Measurements from ENCODE around the gene TMF1. TPM values are rescaled to one million over a fixed set of nuclear protein-coding genes. Genes with fewer than 3 reads are reported as not detected.

The TMF1 gene
- total and polyA plus RNA-seq, 2 experiments from 2014 or later: 27.0 to 41.4 TPM

DNA sequence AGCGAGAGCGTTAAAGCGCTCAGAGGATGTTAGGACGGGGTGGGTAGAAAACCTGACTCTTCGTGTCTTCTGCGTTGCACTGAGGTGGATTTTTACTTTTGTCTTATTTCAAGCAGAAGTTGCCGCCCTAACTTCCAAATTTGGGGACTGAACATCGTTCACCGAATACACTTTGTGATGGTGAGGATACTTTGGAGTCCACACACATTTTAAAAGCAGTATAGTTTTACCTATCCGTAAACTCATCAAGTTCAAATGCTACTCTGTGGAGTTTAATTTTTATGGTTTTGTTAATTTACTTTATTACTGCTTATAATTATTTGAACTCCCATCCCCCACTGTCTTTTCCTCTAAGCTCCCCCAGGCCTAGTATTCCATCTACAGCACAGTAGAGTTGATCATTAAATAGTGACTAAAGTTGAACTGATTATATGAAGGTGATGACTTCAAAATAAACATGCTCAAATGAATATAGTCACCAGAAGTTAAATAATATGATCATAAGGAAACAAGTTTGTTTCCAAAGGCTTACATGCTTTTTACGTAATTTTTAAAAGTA lies 38.0 kb downstream of the TMF1 start:
- TF ChIP-seq EZH2phosphoT487 (IDR thresholded peaks at IDR 0.05; ENCODE audit: insufficient read depth, low read depth) (no peak), EZH2 (IDR thresholded peaks at IDR 0.05; ENCODE audit: insufficient read depth, poor library complexity, severe bottlenecking) (no peak)
- peak overlapping the region; percentile 93 for H3K4me2 ChIP-seq (ENCODE audit: unreplicated experiment)
- H3K27ac ChIP-seq: peak overlapping the region; percentile 95
- H3K9me3 ChIP-seq (ENCODE audit: low read depth): no peaks in the 10 kb centered on the region
- in situ Hi-C loops (cut with MboI): no loop called here
- 8 to 9% methylated on average over 11 of the region's 11 CpGs for WGBS, 2 experiments (ENCODE audit: low coverage in 1 of 2, low lambda C conversion rate in 2 of 2, missing lambda C conversion rate in 2 of 2)
- peak overlapping the region; percentile 73 for H2AFZ ChIP-seq
- H3K79me2 ChIP-seq (ENCODE audit: insufficient read depth): peaks cover 59% of the 10 kb centered on the region
- peak overlapping the region; percentile 81 for H3K4me3 ChIP-seq
- H3K9me2 ChIP-seq (ENCODE audit: insufficient read depth): no peaks in the 10 kb centered on the region
- H3K27me3 ChIP-seq (replicated peaks; ENCODE audit: insufficient read depth): no peaks in the 10 kb centered on the region
- DNase-seq: peak; percentile 24
- peak overlapping the region; percentile 95 for H3K9ac ChIP-seq
- H3K4me1 ChIP-seq (ENCODE audit: insufficient read depth): peaks cover 45% of the 10 kb centered on the region
- no peaks in the 10 kb centered on the region for H4K20me1 ChIP-seq (ENCODE audit: insufficient read depth)
- H3F3A ChIP-seq (ENCODE audit: insufficient read depth): peaks cover 60% of the 10 kb centered on the region
- H3K36me3 ChIP-seq (ENCODE audit: low read depth): peaks cover 18% of the 10 kb centered on the region

DNA sequence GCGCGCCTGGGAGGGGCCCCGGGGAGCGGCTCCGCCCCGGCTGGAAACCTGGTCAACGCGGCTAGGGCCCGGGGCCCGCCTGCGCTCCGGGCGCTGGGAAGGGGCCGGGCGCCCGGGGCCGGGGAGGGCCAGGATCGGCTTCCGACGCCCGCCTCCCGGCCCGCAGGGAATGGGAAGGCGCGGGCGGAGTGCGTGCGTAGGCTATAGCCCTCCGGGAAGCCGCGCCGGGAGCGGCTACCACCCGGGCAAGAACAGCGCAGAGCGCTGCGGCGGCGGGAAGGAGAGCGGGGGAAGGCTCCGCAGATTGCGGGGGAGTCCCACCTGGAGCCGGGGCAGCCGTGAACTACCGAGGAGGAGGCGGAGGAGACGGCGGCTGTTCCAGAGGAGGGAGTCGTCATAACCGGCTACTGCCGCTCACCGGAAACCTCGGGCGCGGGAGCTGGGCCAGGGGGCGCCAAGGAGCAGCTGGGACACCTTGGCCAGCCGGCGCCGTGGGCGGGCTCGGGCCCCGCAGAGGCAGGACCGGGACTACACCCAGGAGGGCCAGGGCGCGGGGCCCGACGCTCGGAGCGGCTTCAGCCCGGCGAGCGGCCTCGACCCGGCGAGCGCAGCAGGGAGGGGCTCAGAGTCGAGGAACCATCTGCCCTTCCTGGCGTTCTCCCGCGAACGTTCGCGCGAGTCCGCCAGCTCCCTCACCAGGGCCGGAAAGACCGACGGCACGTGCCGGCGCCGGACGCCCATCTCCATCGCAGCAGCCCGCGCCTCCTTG lies 38.7 kb downstream of the TMF1 start, which contains the start of gene EOGT:
EOGT (minus strand) TSS at position 432 of the 769 bp plus-strand sequence. CDS start 3,838 bp downstream, outside the sequence.
- H3K4me2 ChIP-seq (ENCODE audit: unreplicated experiment): peak within 1 kb of the TSS; percentile 93
- H3K9me3 ChIP-seq (ENCODE audit: low read depth): no peaks in the 10 kb centered on the region
- H4K20me1 ChIP-seq (ENCODE audit: insufficient read depth): no peaks in the 10 kb centered on the region
- H3K27me3 ChIP-seq (replicated peaks; ENCODE audit: insufficient read depth): no peaks in the 10 kb centered on the region
- peaks cover 59% of the 10 kb centered on the region for H3K79me2 ChIP-seq (ENCODE audit: insufficient read depth)
- H3K27ac ChIP-seq: peak within 1 kb of the TSS; percentile 95
- peaks cover 51% of the 10 kb centered on the region for H3K4me1 ChIP-seq (ENCODE audit: insufficient read depth)
- peaks cover 64% of the 10 kb centered on the region for H3F3A ChIP-seq (ENCODE audit: insufficient read depth)
- no peak for TF ChIP-seq EZH2 (IDR thresholded peaks at IDR 0.05; ENCODE audit: insufficient read depth, poor library complexity, severe bottlenecking)
- TF ChIP-seq EZH2phosphoT487 (IDR thresholded peaks at IDR 0.05; ENCODE audit: insufficient read depth, low read depth): no peak
- peak within 1 kb of the TSS; percentile 81 for H3K4me3 ChIP-seq
- 1% methylated on average over 59 to 62 of the region's 96 CpGs for WGBS, 2 experiments (ENCODE audit: low coverage in 1 of 2, low lambda C conversion rate in 2 of 2, missing lambda C conversion rate in 2 of 2)
- H3K36me3 ChIP-seq (ENCODE audit: low read depth): peaks cover 17% of the 10 kb centered on the region
- in situ Hi-C loops (cut with MboI): no loop called here
- peak within 1 kb of the TSS; percentile 95 for H3K9ac ChIP-seq
- peak; percentile 91 for DNase-seq
- peak within 1 kb of the TSS; percentile 73 for H2AFZ ChIP-seq
- H3K9me2 ChIP-seq (ENCODE audit: insufficient read depth): no peaks in the 10 kb centered on the region

DNA sequence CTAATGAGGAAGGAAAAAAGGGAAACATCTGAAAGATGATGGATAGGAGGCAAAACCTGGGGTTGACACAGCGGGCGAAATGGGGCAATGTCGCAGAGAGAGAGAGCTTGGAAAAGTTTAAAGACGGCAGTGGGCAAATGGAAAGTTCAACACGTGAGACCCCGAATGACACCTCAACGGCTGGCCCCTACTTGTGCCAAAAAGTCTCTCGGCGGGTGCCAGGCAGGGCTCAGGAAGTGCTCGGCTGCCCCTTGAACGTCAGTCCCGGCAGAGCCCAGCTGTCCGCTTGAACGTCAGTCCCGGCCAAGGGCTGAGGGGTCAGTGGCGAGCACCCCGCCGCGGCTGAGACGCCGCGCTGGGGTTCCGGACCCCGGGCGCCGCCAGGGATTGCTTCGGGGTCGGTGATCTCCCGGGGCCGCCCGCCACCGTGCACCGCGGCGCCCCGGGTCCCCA lies 39.3 kb downstream of the TMF1 start:
- H3K9me3 ChIP-seq (ENCODE audit: low read depth): no peaks in the 10 kb centered on the region
- DNase-seq: peak; percentile 78
- peaks cover 64% of the 10 kb centered on the region for H3F3A ChIP-seq (ENCODE audit: insufficient read depth)
- H3K4me2 ChIP-seq (ENCODE audit: unreplicated experiment): peak overlapping the region; percentile 93
- H3K9me2 ChIP-seq (ENCODE audit: insufficient read depth): no peaks in the 10 kb centered on the region
- peak overlapping the region; percentile 81 for H3K4me3 ChIP-seq
- no peaks in the 10 kb centered on the region for H3K27me3 ChIP-seq (replicated peaks; ENCODE audit: insufficient read depth)
- H3K79me2 ChIP-seq (ENCODE audit: insufficient read depth): peaks cover 59% of the 10 kb centered on the region
- H2AFZ ChIP-seq: peak overlapping the region; percentile 73
- peaks cover 18% of the 10 kb centered on the region for H3K36me3 ChIP-seq (ENCODE audit: low read depth)
- H3K27ac ChIP-seq: peak overlapping the region; percentile 95
- in situ Hi-C loops (cut with MboI): no loop called here
- peak overlapping the region; percentile 95 for H3K9ac ChIP-seq
- 2% methylated on average over 35 to 36 of the region's 36 CpGs for WGBS, 2 experiments (ENCODE audit: low coverage in 1 of 2, low lambda C conversion rate in 2 of 2, missing lambda C conversion rate in 2 of 2)
- H3K4me1 ChIP-seq (ENCODE audit: insufficient read depth): peaks cover 52% of the 10 kb centered on the region
- H4K20me1 ChIP-seq (ENCODE audit: insufficient read depth): no peaks in the 10 kb centered on the region
- TF ChIP-seq EZH2 (IDR thresholded peaks at IDR 0.05; ENCODE audit: insufficient read depth, poor library complexity, severe bottlenecking) (no peak), EZH2phosphoT487 (IDR thresholded peaks at IDR 0.05; ENCODE audit: insufficient read depth, low read depth) (no peak)

DNA sequence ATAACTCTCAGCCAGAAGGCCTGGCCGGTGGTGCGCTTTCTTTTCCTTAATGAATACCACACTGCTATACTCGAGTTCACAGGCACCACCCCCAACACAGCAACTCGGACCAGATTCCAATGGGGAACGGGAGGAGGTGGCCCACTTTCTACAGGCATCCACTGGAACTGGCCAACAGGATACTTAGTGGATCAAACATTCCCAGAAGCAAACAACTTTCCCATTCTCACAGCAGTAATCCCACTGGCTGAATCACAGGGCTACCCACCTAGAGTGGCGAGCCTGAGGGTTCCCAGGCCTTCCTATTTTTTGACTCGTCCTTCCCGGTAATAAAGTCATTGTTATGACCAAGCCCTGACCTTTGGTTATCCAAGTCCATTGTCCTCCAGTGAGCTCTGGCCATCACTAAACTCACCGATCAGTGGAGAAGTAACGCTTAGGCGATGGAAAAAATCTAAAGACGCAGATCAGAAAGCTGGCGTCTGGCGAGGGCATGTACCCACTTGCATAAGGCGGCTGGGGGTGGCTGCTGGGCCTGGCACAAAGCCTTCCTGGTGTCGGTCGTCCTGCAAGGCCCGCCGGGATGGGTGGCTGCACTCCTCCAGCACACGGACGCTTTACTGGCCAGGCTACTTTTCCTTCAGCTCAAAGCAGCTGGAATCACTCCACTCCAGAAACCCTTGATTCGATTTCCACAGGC lies 39.9 kb downstream of the TMF1 start:
- Histone ChIP-seq H3K4me2 (ENCODE audit: unreplicated experiment) (peak overlapping the region; percentile 93), H3K4me3 (peak overlapping the region; percentile 81), H3K9me3 (ENCODE audit: low read depth) (no peaks in the 10 kb centered on the region), H3K79me2 (ENCODE audit: insufficient read depth) (peaks cover 58% of the 10 kb centered on the region), H2AFZ (peak overlapping the region; percentile 73), H3K27me3 (replicated peaks; ENCODE audit: insufficient read depth) (no peaks in the 10 kb centered on the region), H3K9me2 (ENCODE audit: insufficient read depth) (no peaks in the 10 kb centered on the region), H4K20me1 (ENCODE audit: insufficient read depth) (no peaks in the 10 kb centered on the region), H3K27ac (peak overlapping the region; percentile 95), H3F3A (ENCODE audit: insufficient read depth) (peaks cover 61% of the 10 kb centered on the region), H3K4me1 (ENCODE audit: insufficient read depth) (peaks cover 52% of the 10 kb centered on the region), H3K9ac (peak overlapping the region; percentile 95), H3K36me3 (ENCODE audit: low read depth) (peaks cover 18% of the 10 kb centered on the region)
- no peak for TF ChIP-seq EZH2 (IDR thresholded peaks at IDR 0.05; ENCODE audit: insufficient read depth, poor library complexity, severe bottlenecking)
- TF ChIP-seq EZH2phosphoT487 (IDR thresholded peaks at IDR 0.05; ENCODE audit: insufficient read depth, low read depth): no peak
- 8 to 9% methylated on average over 22 of the region's 22 CpGs for WGBS, 2 experiments (ENCODE audit: low coverage in 1 of 2, low lambda C conversion rate in 2 of 2, missing lambda C conversion rate in 2 of 2)
- DNase-seq: peak; percentile 81
- in situ Hi-C loops (cut with MboI): no loop called here
